WTC11 (cell line): Measurements from ENCODE around the gene GCC2. TPM values are rescaled to one million over a fixed set of nuclear protein-coding genes. Genes with fewer than 3 reads are reported as not detected.
"Not testable (repeated sequence)": the region's sequence is repeated elsewhere in the genome, so short reads cannot be mapped to it uniquely, and the experiment has no call there.

Experiments
- ATAC-seq: fragments of 200-7000 bp; cut with Tn5 transposase; 2 replicates; pipeline ENCODE4 v1.10.0; 2021; ENCODE audit warnings: mild to moderate bottlenecking, moderate library complexity
- CTCF ChIA-PET: fragments of 300-600 bp; sonication (Branson Sonifier 250); formaldehyde crosslinking; loops from one replicate; lab custom pipeline; 2021; ENCODE audit warnings: antibody characterized with exemption; lab: Charles Lee
- POLR2A ChIA-PET: fragments of 350-600 bp; sonication (Branson Sonifier 250); formaldehyde crosslinking; loops from one replicate; lab custom pipeline; 2021; ENCODE audit warnings: antibody characterized with exemption; lab: Charles Lee
- DNase-seq: peaks from one replicate; pipeline ENCODE4 v3.0.0; 2021; ENCODE audit warnings: low spot score
- H3K27ac Mint-ChIP-seq: 2 replicates; pipeline ENCODE4 v1.8.0; 2021; ENCODE audit warnings: mixed read lengths
- H3K27me3 Mint-ChIP-seq: 2 replicates; pipeline ENCODE4 v1.8.0; 2021; ENCODE audit warnings: low read depth, mild to moderate bottlenecking, moderate library complexity, mixed read lengths
- H3K36me3 Mint-ChIP-seq: 2 replicates; pipeline ENCODE4 v1.8.0; 2021; ENCODE audit warnings: mixed read lengths
- H3K4me1 Mint-ChIP-seq: 2 replicates; pipeline ENCODE4 v1.8.0; 2022; ENCODE audit warnings: mixed read lengths
- H3K4me3 Mint-ChIP-seq: 2 replicates; pipeline ENCODE4 v1.8.0; 2021; ENCODE audit warnings: mild to moderate bottlenecking, moderate library complexity, mixed read lengths
- H3K9me3 Mint-ChIP-seq: 2 replicates; pipeline ENCODE4 v1.8.0; 2021; ENCODE audit warnings: mixed read lengths
- CREB1 ChIP-seq: sonication (generic); formaldehyde crosslinking; IDR thresholded peaks from 2 replicates; pipeline ENCODE4 v1.8.0; 2023; ENCODE audit warnings: mild to moderate bottlenecking, missing genetic modification reagents
- E2F5 ChIP-seq: sonication (generic); formaldehyde crosslinking; IDR thresholded peaks from 2 replicates; pipeline ENCODE4 v1.8.1; 2022; ENCODE audit warnings: mild to moderate bottlenecking, moderate library complexity, missing genetic modification reagents
- GABPB1 ChIP-seq: sonication (generic); formaldehyde crosslinking; IDR thresholded peaks from 2 replicates; pipeline ENCODE4 v1.8.1; 2023; ENCODE audit warnings: mild to moderate bottlenecking, missing genetic modification reagents
- NFATC4 ChIP-seq: fragments of 250-450 bp; sonication (Bioruptor Pico); IDR thresholded peaks from 2 replicates; pipeline ENCODE4 v1.9.0; 2021; ENCODE audit warnings: mild to moderate bottlenecking
- SMAD3 ChIP-seq: sonication (generic); formaldehyde crosslinking; IDR thresholded peaks from 2 replicates; pipeline ENCODE4 v1.8.0; 2022; ENCODE audit warnings: missing genetic modification reagents, mild to moderate bottlenecking, borderline replicate concordance
- STAT6 ChIP-seq: sonication (generic); formaldehyde crosslinking; conservative IDR thresholded peaks from 2 replicates; pipeline ENCODE4 v1.8.1; 2023; ENCODE audit warnings: mild to moderate bottlenecking, low read depth, missing genetic modification reagents, moderate library complexity
- ZNF121 ChIP-seq: sonication (generic); formaldehyde crosslinking; IDR thresholded peaks from 2 replicates; pipeline ENCODE4 v1.8.0; 2023; ENCODE audit warnings: missing genetic modification reagents
- total RNA-seq: library from RNA; stranded (reverse); gene quantifications from 3 replicates; pipeline ENCODE4 v1.2.3, GENCODE V29; 2021

The GCC2 gene
- total RNA-seq, 1 experiment from 2014 or later, result 66.5 TPM

DNA sequence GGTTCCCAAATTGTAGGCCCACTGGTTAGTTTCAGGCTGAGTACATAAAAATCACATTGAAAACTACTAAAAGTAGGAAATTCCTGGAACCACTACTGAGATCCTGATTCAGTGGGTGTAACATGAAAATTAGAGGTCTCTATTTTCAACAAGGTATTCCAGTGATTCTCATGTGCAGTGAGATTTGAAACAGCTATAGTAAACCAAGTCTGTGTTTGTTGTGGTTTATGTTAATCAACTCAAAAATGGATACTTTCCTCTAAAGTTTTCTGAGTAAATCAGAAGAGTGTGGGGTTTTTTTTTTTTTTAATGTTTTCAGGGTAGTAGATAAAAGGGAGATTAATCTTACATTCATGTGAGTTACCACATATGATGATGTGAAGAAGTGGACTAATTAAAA, 42.8 kb downstream of the GCC2 start:
- DNase-seq (no peak), ATAC-seq (no peak)
- H3K27me3 Mint-ChIP-seq, result no peaks in the 10 kb centered on the region
- H3K36me3 Mint-ChIP-seq, result peaks cover 39% of the 10 kb centered on the region
- ChIA-PET CTCF (no interaction called here), POLR2A (no interaction called here)
- no peak overlapping the region for H3K4me3 Mint-ChIP-seq
- H3K4me1 Mint-ChIP-seq, result no peaks in the 10 kb centered on the region
- H3K27ac Mint-ChIP-seq, result no peak overlapping the region
- H3K9me3 Mint-ChIP-seq, result no peaks in the 10 kb centered on the region
- no peak for TF ChIP-seq NFATC4 (CRISPR knock-in tag)
- TF ChIP-seq SMAD3, result no peak
- TF ChIP-seq CREB1, result no peak
- no peak for TF ChIP-seq STAT6 (CRISPR knock-in tag)
- no peak for TF ChIP-seq E2F5

DNA sequence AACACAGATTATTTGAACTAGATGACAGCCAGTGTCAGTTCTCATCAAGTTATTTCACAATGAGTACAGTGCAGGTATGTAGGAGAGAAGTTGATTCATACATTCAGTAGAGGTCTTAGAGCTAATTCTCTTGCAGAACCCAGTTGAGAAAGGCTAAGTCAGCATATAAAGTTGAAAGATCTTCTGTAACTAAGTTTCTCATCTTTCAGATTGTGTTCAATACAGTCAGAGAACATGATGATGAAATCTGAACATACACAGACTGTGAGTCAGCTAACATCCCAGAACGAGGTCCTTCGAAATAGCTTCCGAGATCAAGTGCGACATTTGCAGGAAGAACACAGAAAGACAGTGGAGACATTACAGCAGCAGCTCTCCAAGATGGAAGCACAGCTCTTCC, 43.4 kb downstream of the GCC2 start:
- ATAC-seq (no peak), DNase-seq (no peak)
- Mint-ChIP-seq H3K27ac (no peak overlapping the region), H3K27me3 (no peaks in the 10 kb centered on the region), H3K9me3 (no peaks in the 10 kb centered on the region), H3K4me1 (no peaks in the 10 kb centered on the region), H3K4me3 (no peak overlapping the region), H3K36me3 (peaks cover 42% of the 10 kb centered on the region)
- CTCF ChIA-PET, result no interaction called here
- POLR2A ChIA-PET, result no interaction called here
- TF ChIP-seq ZNF121 (CRISPR knock-in tag), result no peak
- TF ChIP-seq GABPB1 (CRISPR knock-in tag), result peak; percentile 33; the same call in 1 of the 2 replicates

- H3K27ac Mint-ChIP-seq, DNase-seq, H3K4me1 Mint-ChIP-seq, H3K27me3 Mint-ChIP-seq, H3K9me3 Mint-ChIP-seq, POLR2A ChIA-PET, ATAC-seq, H3K4me3 Mint-ChIP-seq, CTCF ChIA-PET: not testable (repeated sequence)
- peaks cover 44% of the 10 kb centered on the region for H3K36me3 Mint-ChIP-seq
Measured at GRCh38 chr2:108496167-108496566, 47.2 kb downstream of the GCC2 start.

DNA sequence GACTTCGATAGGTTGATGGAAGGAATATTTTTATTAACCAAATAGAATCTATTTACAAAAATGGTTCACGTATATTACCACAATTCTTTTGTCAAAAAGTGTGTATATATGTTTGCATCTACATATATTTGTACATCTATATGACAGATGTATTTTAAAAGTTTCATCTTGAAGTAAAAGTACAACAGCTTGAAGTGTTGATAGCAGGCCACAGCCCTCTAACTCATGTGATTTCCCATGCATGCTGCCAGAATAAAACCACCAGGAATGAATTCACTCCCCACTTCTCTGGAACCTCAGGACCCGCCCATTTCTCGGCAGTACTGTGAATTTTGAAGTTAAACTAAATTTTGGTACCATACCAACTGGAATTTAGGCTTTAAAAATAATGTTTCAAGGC, 58.6 kb downstream of the GCC2 start:
- ATAC-seq, POLR2A ChIA-PET, H3K9me3 Mint-ChIP-seq, H3K4me1 Mint-ChIP-seq, H3K4me3 Mint-ChIP-seq, H3K27me3 Mint-ChIP-seq, DNase-seq, H3K27ac Mint-ChIP-seq, CTCF ChIA-PET: not testable (repeated sequence)
- H3K36me3 Mint-ChIP-seq, result peaks cover 36% of the 10 kb centered on the region

DNA sequence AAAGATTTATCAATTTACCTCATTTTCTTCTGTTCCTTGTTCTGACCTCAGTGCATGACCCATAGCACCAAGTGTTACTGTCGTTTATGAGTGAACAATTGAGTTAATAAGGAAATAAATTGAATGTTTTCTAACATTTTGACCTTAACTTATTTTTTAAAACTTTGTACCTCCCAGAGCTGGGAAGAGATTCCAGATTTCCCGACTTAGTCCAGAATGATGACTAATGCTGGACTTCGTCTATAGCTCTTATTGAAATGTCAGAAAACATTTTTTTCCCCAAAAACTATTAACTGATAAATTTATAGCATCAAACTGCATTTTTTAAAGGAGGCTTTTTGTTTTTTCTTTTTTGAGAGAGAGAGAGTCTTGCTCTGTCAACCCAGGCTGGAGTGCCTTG, 63.4 kb downstream of the GCC2 start:
- H3K27me3 Mint-ChIP-seq, H3K36me3 Mint-ChIP-seq, ATAC-seq, H3K4me1 Mint-ChIP-seq, POLR2A ChIA-PET, H3K4me3 Mint-ChIP-seq, H3K9me3 Mint-ChIP-seq, DNase-seq, H3K27ac Mint-ChIP-seq: not testable (repeated sequence)
- CTCF ChIA-PET, result interaction anchor here (0.6 kb wide), 1 partner anchor 96 kb away, joined by 3 read pairs; no protein-coding TSS in a partner anchor

GRCh38 chr2:108514478-108514877, 65.5 kb downstream of the GCC2 start:
- H3K36me3 Mint-ChIP-seq, H3K27ac Mint-ChIP-seq, ATAC-seq, H3K27me3 Mint-ChIP-seq, DNase-seq, H3K4me1 Mint-ChIP-seq, H3K4me3 Mint-ChIP-seq, CTCF ChIA-PET, POLR2A ChIA-PET: not testable (repeated sequence)
- H3K9me3 Mint-ChIP-seq, result peaks cover 13% of the 10 kb centered on the region

- H3K9me3 Mint-ChIP-seq, result not testable (repeated sequence)
Measured at GRCh38 chr2:108524688-108525087, 75.7 kb downstream of the GCC2 start.

GRCh38 chr2:108525258-108525657, 76.3 kb downstream of the GCC2 start:
- H3K4me1 Mint-ChIP-seq, H3K4me3 Mint-ChIP-seq, DNase-seq, H3K36me3 Mint-ChIP-seq, POLR2A ChIA-PET, CTCF ChIA-PET, ATAC-seq, H3K27me3 Mint-ChIP-seq, H3K9me3 Mint-ChIP-seq: not testable (repeated sequence)
- 0 out of 2 replicates have a peak overlapping the region, but pooled peaks have one; percentile 43 for H3K27ac Mint-ChIP-seq

More at GRCh38 chr2:108524688-108525087, 75.7 kb downstream of the GCC2 start:
- POLR2A ChIA-PET, CTCF ChIA-PET, ATAC-seq, H3K4me1 Mint-ChIP-seq, H3K27me3 Mint-ChIP-seq, H3K4me3 Mint-ChIP-seq, DNase-seq, H3K27ac Mint-ChIP-seq, H3K36me3 Mint-ChIP-seq: not testable (repeated sequence)
